IPS DF 4.7 (cell line): Measurements from ENCODE around the gene DCT.

Experiments used
- DNase-seq: peaks from one replicate; pipeline ENCODE4 v3.0.0-alpha.2; 2013; ENCODE audit warnings: low spot score; ENCODE audit errors: extremely low read depth

Gene DCT

GRCh38 chr13:94395860-94396259 lies 83.6 kb downstream of the DCT start:
- DNase-seq = no peak

- no peak for DNase-seq
Measured at GRCh38 chr13:94394723-94395122, 84.8 kb downstream of the DCT start.

- no peak for DNase-seq
Measured at GRCh38 chr13:94390881-94391280, 88.6 kb downstream of the DCT start.

DNA sequence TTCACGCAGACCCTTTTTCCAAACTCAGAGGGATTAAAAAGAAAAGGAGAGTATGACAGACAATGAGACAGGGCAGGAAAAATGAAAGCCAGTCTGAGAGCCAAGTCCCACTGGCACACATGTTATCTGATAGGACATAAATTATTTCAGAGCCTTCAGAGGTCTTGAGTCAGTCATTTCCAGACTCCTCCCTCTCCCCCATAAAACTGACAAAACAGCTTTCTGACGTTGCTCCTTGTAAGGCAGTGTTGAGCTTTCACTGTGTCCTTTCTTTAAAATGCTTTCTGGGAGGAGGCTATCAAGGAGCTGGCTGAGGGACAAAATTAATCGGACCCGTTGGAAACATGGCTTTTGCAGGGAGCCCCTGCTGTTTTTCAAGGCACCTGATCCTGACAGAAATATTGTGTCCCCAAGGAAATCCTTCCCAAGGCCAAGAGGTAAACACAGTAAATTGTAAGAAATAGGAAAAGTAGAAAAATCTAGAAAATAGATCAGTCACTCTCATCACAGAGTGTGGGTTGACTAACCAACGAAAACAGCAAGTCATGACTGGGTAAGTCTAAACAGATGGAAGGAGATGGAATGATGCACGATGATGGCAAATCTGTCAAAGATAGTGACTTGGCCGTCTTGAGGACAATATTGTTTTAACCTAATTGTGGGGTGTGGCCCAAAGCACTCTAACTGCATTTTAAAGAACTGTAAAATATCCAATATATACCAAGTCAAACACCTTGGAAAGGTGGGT lies 89.7 kb downstream of the DCT start:
- DNase-seq = no peak

- DNase-seq = no peak
Measured at GRCh38 chr13:94387047-94387446, 92.4 kb downstream of the DCT start.
